ENCODE data around the gene GRIPAP1. TPM values are rescaled to one million over a fixed set of nuclear protein-coding genes. Genes with fewer than 3 reads are reported as not detected.

Gene GRIPAP1
- total RNA-seq, 1 experiment from 2014 or later: 25.5 TPM

- DNase-seq (ENCODE audit: low read depth): no peak
These were observed 78.3 kb downstream of the GRIPAP1 start for GRCh38 chrX:48923771-48924170.

Other genes with a start within 250 kb of the GRIPAP1 start
- not detected in 2 replicates for gene GLOD5, start 240.5 kb downstream of the GRIPAP1 start, total RNA-seq (2014; rRNA removed)
- gene GATA1, start 215.7 kb downstream of the GRIPAP1 start, total RNA-seq (2014; rRNA removed): not detected in 2 replicates
- 49.1 and 71.2 TPM in 2 replicates for gene HDAC6, start 200.2 kb downstream of the GRIPAP1 start, total RNA-seq (2014; rRNA removed)
- gene ERAS, start 175.8 kb downstream of the GRIPAP1 start, total RNA-seq (2014; rRNA removed): not detected in 2 replicates
- gene PCSK1N, start 166.7 kb downstream of the GRIPAP1 start, total RNA-seq (2014; rRNA removed): 1.8 and 3.2 TPM in 2 replicates
- gene TIMM17B, start 104.5 kb downstream of the GRIPAP1 start, total RNA-seq (2014; rRNA removed): 36.6 and 41.2 TPM in 2 replicates
- 43.9 and 53.2 TPM in 2 replicates for gene PQBP1, start 104.3 kb downstream of the GRIPAP1 start, total RNA-seq (2014; rRNA removed)
- 25.4 and 30.4 TPM in 2 replicates for gene SLC35A2, start 90.6 kb downstream of the GRIPAP1 start, total RNA-seq (2014; rRNA removed)
- gene PIM2, start 83.2 kb downstream of the GRIPAP1 start, total RNA-seq (2014; rRNA removed): 8.8 and 10.7 TPM in 2 replicates
- gene OTUD5, start 44.7 kb downstream of the GRIPAP1 start, total RNA-seq (2014; rRNA removed): 27.8 and 40.2 TPM in 2 replicates
- gene KCND1, start 30.4 kb downstream of the GRIPAP1 start, total RNA-seq (2014; rRNA removed): 0.32 and 0.69 TPM in 2 replicates
- gene TFE3, start 41.1 kb upstream of the GRIPAP1 start, total RNA-seq (2014; rRNA removed): 58.9 and 61.5 TPM in 2 replicates
- gene CCDC120, start 56.7 kb upstream of the GRIPAP1 start, total RNA-seq (2014; rRNA removed): not detected in 2 replicates
- 17.5 and 18.5 TPM in 2 replicates for gene PRAF2, start 71.7 kb upstream of the GRIPAP1 start, total RNA-seq (2014; rRNA removed)
- gene WDR45, start 77.6 kb upstream of the GRIPAP1 start, total RNA-seq (2014; rRNA removed): 44.9 and 52.1 TPM in 2 replicates
- gene GPKOW, start 121.5 kb upstream of the GRIPAP1 start, total RNA-seq (2014; rRNA removed): 25.4 and 26.2 TPM in 2 replicates
- 3.8 and 4.0 TPM in 2 replicates for gene MAGIX, start 160.5 kb upstream of the GRIPAP1 start, total RNA-seq (2014; rRNA removed)
- gene PLP2, start 169.6 kb upstream of the GRIPAP1 start, total RNA-seq (2014; rRNA removed): 61.6 and 83.5 TPM in 2 replicates
- gene PRICKLE3, start 184.1 kb upstream of the GRIPAP1 start, total RNA-seq (2014; rRNA removed): 8.1 and 8.5 TPM in 2 replicates
- gene SYP, start 197.9 kb upstream of the GRIPAP1 start, total RNA-seq (2014; rRNA removed): 1.4 and 2.0 TPM in 2 replicates
- not detected in 2 replicates for gene CACNA1F, start 231.1 kb upstream of the GRIPAP1 start, total RNA-seq (2014; rRNA removed)
- 11.2 and 11.8 TPM in 2 replicates for gene CCDC22, start 233.2 kb upstream of the GRIPAP1 start, total RNA-seq (2014; rRNA removed)